Omental fat pad (tissue), 4 donors: ENCODE measurements around the gene NRCAM. TPM values are rescaled to one million over a fixed set of nuclear protein-coding genes. Genes with fewer than 3 reads are reported as not detected.
"Not testable (repeated sequence)": the region's sequence is repeated elsewhere in the genome, so short reads cannot be mapped to it uniquely, and the experiment has no call there.

Experiments used
- ATAC-seq: fragments of 150-250 bp; one replicate; pipeline ENCODE4 v1.9.1; 2016; ENCODE audit warnings: mild to moderate bottlenecking, moderate library complexity; ENCODE audit not compliant: low FRiP score
- DNase-seq: peaks from one replicate; pipeline ENCODE4 v3.0.0-alpha.2; 2019; ENCODE audit warnings: low spot score
- CTCF ChIP-seq, 3 donors: fragments of 450-650 bp; IDR thresholded peaks; one replicate each; pipeline ENCODE4 v1.5.1; 2016 to 2017; ENCODE audit warnings: antibody characterized with exemption in 3 of 3, mild to moderate bottlenecking in 3 of 3, moderate library complexity in 2 of 3
- total RNA-seq, 4 donors: library from RNA; depleted of rRNA; stranded (reverse); fragments of >200 nt; gene quantifications; one replicate each; pipeline ENCODE4 v1.1.0, GENCODE V29; 2016

NRCAM gene
- total RNA-seq, 4 donors from 2014 or later = 1.9 to 6.5 (median 4.6) TPM

- TF ChIP-seq CTCF (IDR thresholded peaks at IDR 0.05) = no peak
- DNase-seq (no peak), ATAC-seq (no peak)
Measured at GRCh38 chr7:108278776-108279175, 177.5 kb downstream of the NRCAM start.

- DNase-seq (no peak), ATAC-seq (no peak)
- no peak for TF ChIP-seq CTCF (IDR thresholded peaks at IDR 0.05)
Measured at GRCh38 chr7:108278281-108278680, 178.0 kb downstream of the NRCAM start.

GRCh38 chr7:108274447-108274846, 181.8 kb downstream of the NRCAM start:
- DNase-seq, ATAC-seq: not testable (repeated sequence)

- not testable (repeated sequence) for ATAC-seq, DNase-seq
Measured at GRCh38 chr7:108272891-108273290, 183.3 kb downstream of the NRCAM start.

GRCh38 chr7:108270385-108271015, 185.7 kb downstream of the NRCAM start:
- ATAC-seq (no peak), DNase-seq (no peak)
- no peak for TF ChIP-seq CTCF (IDR thresholded peaks at IDR 0.05)

- no peak for TF ChIP-seq CTCF (IDR thresholded peaks at IDR 0.05)
- DNase-seq = no peak
- no peak for ATAC-seq
Measured at GRCh38 chr7:108268200-108268820, 187.9 kb downstream of the NRCAM start.

- TF ChIP-seq CTCF (IDR thresholded peaks at IDR 0.05) = no peak
- no peak for DNase-seq
- no peak for ATAC-seq
Measured at GRCh38 chr7:108267615-108268014, 188.6 kb downstream of the NRCAM start.

GRCh38 chr7:108266491-108266890, 189.7 kb downstream of the NRCAM start:
- no peak for TF ChIP-seq CTCF (IDR thresholded peaks at IDR 0.05)
- ATAC-seq (no peak), DNase-seq (no peak)
